H1 (cell line): ENCODE results near the gene MRPL50. TPM values are rescaled to one million over a fixed set of nuclear protein-coding genes. Genes with fewer than 3 reads are reported as not detected.

Source experiments
- polyA plus RNA-seq, 7 experiments: library from polyadenylated mRNA; depleted of rRNA in 3 of 7; stranded (reverse) in 5 of 7; unstranded in 2 of 7; fragments of >200 nt in 5 of 7; fragments of 200-250 nt in 2 of 7; gene quantifications; 1 replicate in 5 of 7; 2 replicates in 1 of 7; 4 replicates in 1 of 7; pipeline versions ENCODE4 v1.2.1 to v1.2.3, GENCODE V29; 2011 to 2013; ENCODE audit warnings: missing spikeins in 2 of 7, mixed read lengths in 2 of 7
- total RNA-seq: library from RNA; stranded (reverse); fragmentation: NEBNext Ultra II Directional; extraction: Animal tissue kit (Norgen Biotek cat#: 25700); gene quantifications from 2 replicates; pipeline ENCODE4 v1.2.1, GENCODE V29; 2021
- TF ChIP-seq, protein P1 (sequence below): fragments of 300-600 bp; sonication (generic); IDR thresholded peaks from 2 replicates; pipeline ENCODE4 v1.7.1; 2012; ENCODE audit warnings: low read length, moderate library complexity, mild to moderate bottlenecking, inconsistent platforms; ENCODE audit not compliant: insufficient replicate concordance

Gene MRPL50
- total and polyA plus RNA-seq, 2 of the 8 experiments (the other 6 are each of a cell fraction or from before 2014, with no cell fraction given): 17.8 to 25.1 TPM

DNA sequence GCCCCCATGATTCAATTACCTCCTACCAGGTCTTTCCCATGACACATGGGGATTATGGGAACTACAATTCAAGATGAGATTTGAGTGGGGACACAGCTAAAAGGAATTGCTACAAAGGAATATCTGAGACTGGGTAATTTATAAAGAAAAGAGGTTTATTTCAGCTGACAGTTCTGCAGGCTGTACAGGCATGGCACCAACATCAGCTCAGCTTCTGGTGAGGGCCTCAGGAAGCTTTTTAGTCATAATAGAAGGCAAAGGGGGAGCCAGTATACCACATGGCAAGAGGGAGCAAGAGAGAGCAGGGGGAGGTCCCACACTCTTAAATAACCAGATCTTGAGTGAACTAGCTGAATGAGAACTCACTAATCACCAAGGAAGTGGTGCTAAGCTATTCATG lies 48.3 kb upstream of the MRPL50 start (continued):
- TF ChIP-seq, protein P1, sequence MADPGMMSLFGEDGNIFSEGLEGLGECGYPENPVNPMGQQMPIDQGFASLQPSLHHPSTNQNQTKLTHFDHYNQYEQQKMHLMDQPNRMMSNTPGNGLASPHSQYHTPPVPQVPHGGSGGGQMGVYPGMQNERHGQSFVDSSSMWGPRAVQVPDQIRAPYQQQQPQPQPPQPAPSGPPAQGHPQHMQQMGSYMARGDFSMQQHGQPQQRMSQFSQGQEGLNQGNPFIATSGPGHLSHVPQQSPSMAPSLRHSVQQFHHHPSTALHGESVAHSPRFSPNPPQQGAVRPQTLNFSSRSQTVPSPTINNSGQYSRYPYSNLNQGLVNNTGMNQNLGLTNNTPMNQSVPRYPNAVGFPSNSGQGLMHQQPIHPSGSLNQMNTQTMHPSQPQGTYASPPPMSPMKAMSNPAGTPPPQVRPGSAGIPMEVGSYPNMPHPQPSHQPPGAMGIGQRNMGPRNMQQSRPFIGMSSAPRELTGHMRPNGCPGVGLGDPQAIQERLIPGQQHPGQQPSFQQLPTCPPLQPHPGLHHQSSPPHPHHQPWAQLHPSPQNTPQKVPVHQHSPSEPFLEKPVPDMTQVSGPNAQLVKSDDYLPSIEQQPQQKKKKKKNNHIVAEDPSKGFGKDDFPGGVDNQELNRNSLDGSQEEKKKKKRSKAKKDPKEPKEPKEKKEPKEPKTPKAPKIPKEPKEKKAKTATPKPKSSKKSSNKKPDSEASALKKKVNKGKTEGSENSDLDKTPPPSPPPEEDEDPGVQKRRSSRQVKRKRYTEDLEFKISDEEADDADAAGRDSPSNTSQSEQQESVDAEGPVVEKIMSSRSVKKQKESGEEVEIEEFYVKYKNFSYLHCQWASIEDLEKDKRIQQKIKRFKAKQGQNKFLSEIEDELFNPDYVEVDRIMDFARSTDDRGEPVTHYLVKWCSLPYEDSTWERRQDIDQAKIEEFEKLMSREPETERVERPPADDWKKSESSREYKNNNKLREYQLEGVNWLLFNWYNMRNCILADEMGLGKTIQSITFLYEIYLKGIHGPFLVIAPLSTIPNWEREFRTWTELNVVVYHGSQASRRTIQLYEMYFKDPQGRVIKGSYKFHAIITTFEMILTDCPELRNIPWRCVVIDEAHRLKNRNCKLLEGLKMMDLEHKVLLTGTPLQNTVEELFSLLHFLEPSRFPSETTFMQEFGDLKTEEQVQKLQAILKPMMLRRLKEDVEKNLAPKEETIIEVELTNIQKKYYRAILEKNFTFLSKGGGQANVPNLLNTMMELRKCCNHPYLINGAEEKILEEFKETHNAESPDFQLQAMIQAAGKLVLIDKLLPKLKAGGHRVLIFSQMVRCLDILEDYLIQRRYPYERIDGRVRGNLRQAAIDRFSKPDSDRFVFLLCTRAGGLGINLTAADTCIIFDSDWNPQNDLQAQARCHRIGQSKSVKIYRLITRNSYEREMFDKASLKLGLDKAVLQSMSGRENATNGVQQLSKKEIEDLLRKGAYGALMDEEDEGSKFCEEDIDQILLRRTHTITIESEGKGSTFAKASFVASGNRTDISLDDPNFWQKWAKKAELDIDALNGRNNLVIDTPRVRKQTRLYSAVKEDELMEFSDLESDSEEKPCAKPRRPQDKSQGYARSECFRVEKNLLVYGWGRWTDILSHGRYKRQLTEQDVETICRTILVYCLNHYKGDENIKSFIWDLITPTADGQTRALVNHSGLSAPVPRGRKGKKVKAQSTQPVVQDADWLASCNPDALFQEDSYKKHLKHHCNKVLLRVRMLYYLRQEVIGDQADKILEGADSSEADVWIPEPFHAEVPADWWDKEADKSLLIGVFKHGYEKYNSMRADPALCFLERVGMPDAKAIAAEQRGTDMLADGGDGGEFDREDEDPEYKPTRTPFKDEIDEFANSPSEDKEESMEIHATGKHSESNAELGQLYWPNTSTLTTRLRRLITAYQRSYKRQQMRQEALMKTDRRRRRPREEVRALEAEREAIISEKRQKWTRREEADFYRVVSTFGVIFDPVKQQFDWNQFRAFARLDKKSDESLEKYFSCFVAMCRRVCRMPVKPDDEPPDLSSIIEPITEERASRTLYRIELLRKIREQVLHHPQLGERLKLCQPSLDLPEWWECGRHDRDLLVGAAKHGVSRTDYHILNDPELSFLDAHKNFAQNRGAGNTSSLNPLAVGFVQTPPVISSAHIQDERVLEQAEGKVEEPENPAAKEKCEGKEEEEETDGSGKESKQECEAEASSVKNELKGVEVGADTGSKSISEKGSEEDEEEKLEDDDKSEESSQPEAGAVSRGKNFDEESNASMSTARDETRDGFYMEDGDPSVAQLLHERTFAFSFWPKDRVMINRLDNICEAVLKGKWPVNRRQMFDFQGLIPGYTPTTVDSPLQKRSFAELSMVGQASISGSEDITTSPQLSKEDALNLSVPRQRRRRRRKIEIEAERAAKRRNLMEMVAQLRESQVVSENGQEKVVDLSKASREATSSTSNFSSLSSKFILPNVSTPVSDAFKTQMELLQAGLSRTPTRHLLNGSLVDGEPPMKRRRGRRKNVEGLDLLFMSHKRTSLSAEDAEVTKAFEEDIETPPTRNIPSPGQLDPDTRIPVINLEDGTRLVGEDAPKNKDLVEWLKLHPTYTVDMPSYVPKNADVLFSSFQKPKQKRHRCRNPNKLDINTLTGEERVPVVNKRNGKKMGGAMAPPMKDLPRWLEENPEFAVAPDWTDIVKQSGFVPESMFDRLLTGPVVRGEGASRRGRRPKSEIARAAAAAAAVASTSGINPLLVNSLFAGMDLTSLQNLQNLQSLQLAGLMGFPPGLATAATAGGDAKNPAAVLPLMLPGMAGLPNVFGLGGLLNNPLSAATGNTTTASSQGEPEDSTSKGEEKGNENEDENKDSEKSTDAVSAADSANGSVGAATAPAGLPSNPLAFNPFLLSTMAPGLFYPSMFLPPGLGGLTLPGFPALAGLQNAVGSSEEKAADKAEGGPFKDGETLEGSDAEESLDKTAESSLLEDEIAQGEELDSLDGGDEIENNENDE: no peak
